ENCODE results near the gene TRMT44.

- TF ChIP-seq CTCF (IDR thresholded peaks at IDR 0.05): no peak
- TF ChIP-seq POLR2AphosphoS5 (IDR thresholded peaks at IDR 0.05): no peak
These were observed 39.6 kb downstream of the TRMT44 start for GRCh38 chr4:8480221-8480620.
